MM.1S (cell line): ENCODE data around the gene PDE11A.

Source experiments
- DNase-seq: peaks from one replicate; pipeline ENCODE4 v3.0.0-alpha.2; 2015
- H2AFZ ChIP-seq: fragments of 300-600 bp; sonication (generic); 2 replicates; pipeline ENCODE4 v1.6.0; 2016; ENCODE audit warnings: antibody characterized with exemption, low read length
- H3F3A ChIP-seq: fragments of 300-600 bp; sonication (generic); 2 replicates; pipeline ENCODE4 v1.6.1; 2016; ENCODE audit warnings: mild to moderate bottlenecking, antibody characterized with exemption, low read length, moderate library complexity, mixed read lengths; ENCODE audit not compliant: insufficient read depth
- H3K27ac ChIP-seq: fragments of 300-600 bp; sonication (generic); 2 replicates; pipeline ENCODE4 v1.5.1; 2016; ENCODE audit warnings: mild to moderate bottlenecking, low read length
- H3K27me3 ChIP-seq: fragments of 300-600 bp; sonication (generic); replicated peaks from 2 replicates; pipeline ENCODE4 v1.6.0; 2016; ENCODE audit warnings: low read length; ENCODE audit not compliant: insufficient read depth
- H3K36me3 ChIP-seq: fragments of 300-600 bp; sonication (generic); replicated peaks from 2 replicates; pipeline ENCODE4 v1.6.1; 2016; ENCODE audit warnings: mild to moderate bottlenecking, low read length, mixed read lengths; ENCODE audit not compliant: insufficient read depth
- H3K4me1 ChIP-seq: fragments of 300-600 bp; sonication (generic); 2 replicates; pipeline ENCODE4 v1.6.1; 2016; ENCODE audit warnings: low read length, mixed read lengths
- H3K4me2 ChIP-seq: fragments of 300-600 bp; sonication (generic); 2 replicates; pipeline ENCODE4 v1.6.0; 2016; ENCODE audit warnings: low read depth, low read length
- H3K4me3 ChIP-seq: fragments of 300-600 bp; sonication (generic); 2 replicates; pipeline ENCODE4 v1.5.1; 2016; ENCODE audit warnings: low read length, mixed read lengths
- H3K79me2 ChIP-seq: fragments of 300-600 bp; sonication (generic); 2 replicates; pipeline ENCODE4 v1.6.1; 2016; ENCODE audit warnings: mixed run types, low read length, mixed read lengths
- H3K9ac ChIP-seq: fragments of 300-600 bp; sonication (generic); 2 replicates; pipeline ENCODE4 v1.6.1; 2016; ENCODE audit warnings: low read length, mixed read lengths
- H3K9me2 ChIP-seq: fragments of 300-600 bp; sonication (generic); replicated peaks from 2 replicates; pipeline ENCODE4 v1.6.1; 2016; ENCODE audit warnings: mild to moderate bottlenecking, low read length, mixed read lengths; ENCODE audit not compliant: insufficient read depth
- H3K9me3 ChIP-seq: fragments of 300-600 bp; sonication (generic); replicated peaks from 2 replicates; pipeline ENCODE4 v1.6.1; 2016; ENCODE audit warnings: mild to moderate bottlenecking, low read length, mixed read lengths; ENCODE audit not compliant: insufficient read depth
- H4K20me1 ChIP-seq: fragments of 300-600 bp; sonication (generic); 2 replicates; pipeline ENCODE4 v1.6.1; 2016; ENCODE audit warnings: mild to moderate bottlenecking, low read length, moderate library complexity, mixed read lengths; ENCODE audit not compliant: insufficient read depth
- CTCF ChIP-seq: fragments of 300-600 bp; sonication (generic); IDR thresholded peaks from 2 replicates; pipeline ENCODE4 v1.5.1; 2016; ENCODE audit warnings: antibody characterized with exemption, low read length, mixed read lengths
- EZH2 ChIP-seq: fragments of 300-600 bp; sonication (generic); optimal IDR thresholded peaks from 2 replicates; pipeline ENCODE3; 2017; ENCODE audit warnings: low read depth, mild to moderate bottlenecking, antibody characterized with exemption, low read length, mixed read lengths
- EZH2phosphoT487 ChIP-seq: fragments of 300-600 bp; sonication (generic); IDR thresholded peaks from 2 replicates; pipeline ENCODE4 v1.6.1; 2018; ENCODE audit warnings: antibody characterized with exemption, low read length

PDE11A gene

GRCh38 chr2:177740700-177741099 is 331.9 kb downstream of the PDE11A start:
- Histone ChIP-seq H3K79me2 (no peaks in the 10 kb centered on the region), H3K27me3 (no peaks in the 10 kb centered on the region), H4K20me1 (no peaks in the 10 kb centered on the region), H3K9me3 (no peaks in the 10 kb centered on the region), H3K9me2 (no peaks in the 10 kb centered on the region), H3F3A (no peaks in the 10 kb centered on the region), H3K9ac (no peak overlapping the region), H3K4me2 (no peak overlapping the region), H3K36me3 (no peaks in the 10 kb centered on the region), H3K4me3 (no peak overlapping the region), H3K27ac (no peak overlapping the region), H3K4me1 (0 out of 2 replicates have a peak, but pooled peaks cover 6% of the 10 kb centered on the region), H2AFZ (no peak overlapping the region)
- no peak for DNase-seq
- TF ChIP-seq CTCF, result no peak
- no peak for TF ChIP-seq EZH2
- TF ChIP-seq EZH2phosphoT487, result no peak

- DNase-seq, result no peak
- Histone ChIP-seq H2AFZ (no peak overlapping the region), H3K9me3 (no peaks in the 10 kb centered on the region), H3K79me2 (no peaks in the 10 kb centered on the region), H3K4me1 (0 out of 2 replicates have a peak, but pooled peaks cover 6% of the 10 kb centered on the region), H3K9ac (no peak overlapping the region), H4K20me1 (no peaks in the 10 kb centered on the region), H3K27ac (no peak overlapping the region), H3F3A (no peaks in the 10 kb centered on the region), H3K4me3 (no peak overlapping the region), H3K9me2 (no peaks in the 10 kb centered on the region), H3K4me2 (no peak overlapping the region), H3K27me3 (no peaks in the 10 kb centered on the region), H3K36me3 (no peaks in the 10 kb centered on the region)
- no peak for TF ChIP-seq EZH2
- no peak for TF ChIP-seq CTCF
- TF ChIP-seq EZH2phosphoT487, result no peak
Measured at GRCh38 chr2:177738461-177739235, 333.9 kb downstream of the PDE11A start.

GRCh38 chr2:177735318-177735803 is 337.2 kb downstream of the PDE11A start:
- no peaks in the 10 kb centered on the region for H4K20me1 ChIP-seq
- no peak overlapping the region for H3K9ac ChIP-seq
- H3K79me2 ChIP-seq, result no peaks in the 10 kb centered on the region
- no peak overlapping the region for H3K4me2 ChIP-seq
- H3K27ac ChIP-seq, result no peak overlapping the region
- no peaks in the 10 kb centered on the region for H3K27me3 ChIP-seq
- DNase-seq, result no peak
- no peak overlapping the region for H3K4me3 ChIP-seq
- H3K9me3 ChIP-seq, result no peaks in the 10 kb centered on the region
- no peak overlapping the region for H2AFZ ChIP-seq
- H3F3A ChIP-seq, result no peaks in the 10 kb centered on the region
- H3K36me3 ChIP-seq, result no peaks in the 10 kb centered on the region
- H3K4me1 ChIP-seq, result 0 out of 2 replicates have a peak, but pooled peaks cover 3% of the 10 kb centered on the region
- H3K9me2 ChIP-seq, result no peaks in the 10 kb centered on the region
- TF ChIP-seq EZH2, result no peak
- no peak for TF ChIP-seq CTCF
- TF ChIP-seq EZH2phosphoT487, result no peak
